Measurements from ENCODE around the gene DIP2C.
"Not testable (repeated sequence)": the region's sequence is repeated elsewhere in the genome, so short reads cannot be mapped to it uniquely, and the experiment has no call there.

The DIP2C gene

GRCh38 chr10:689452-690371 is at the start of gene DIP2C:
Gene DIP2C (minus strand): TSS chr10:689668. CDS start chr10:689578, 90 bp downstream.
- DNase-seq: peak in 10 of 14 donors; percentile 34 to 79 (median 56)

GRCh38 chr10:734481-734880 is 45.0 kb upstream of the DIP2C start:
- DNase-seq: no peak

GRCh38 chr10:733086-733485 is 43.6 kb upstream of the DIP2C start:
- no peak for DNase-seq

GRCh38 chr10:729213-729612 is 39.7 kb upstream of the DIP2C start:
- DNase-seq: no peak

- DNase-seq: no peak
Measured at GRCh38 chr10:728603-729002, 39.1 kb upstream of the DIP2C start.

- no peak for DNase-seq
Measured at GRCh38 chr10:727162-727790, 37.8 kb upstream of the DIP2C start.

GRCh38 chr10:725786-726185 is 36.3 kb upstream of the DIP2C start:
- no peak for DNase-seq

- no peak for DNase-seq
Measured at GRCh38 chr10:725302-725701, 35.8 kb upstream of the DIP2C start.

GRCh38 chr10:723973-724372 is 34.5 kb upstream of the DIP2C start:
- no peak for DNase-seq

- no peak for DNase-seq
Measured at GRCh38 chr10:722281-723060, 33.0 kb upstream of the DIP2C start.

GRCh38 chr10:718143-718700 is 28.8 kb upstream of the DIP2C start:
- no peak for DNase-seq

- no peak for DNase-seq
Measured at GRCh38 chr10:717458-717857, 28.0 kb upstream of the DIP2C start.

GRCh38 chr10:716821-717220 is 27.4 kb upstream of the DIP2C start:
- no peak for DNase-seq

GRCh38 chr10:714214-714613 is 24.7 kb upstream of the DIP2C start:
- DNase-seq: no peak

- no peak for DNase-seq
Measured at GRCh38 chr10:712575-712974, 23.1 kb upstream of the DIP2C start.

- no peak for DNase-seq
Measured at GRCh38 chr10:712089-712488, 22.6 kb upstream of the DIP2C start.

GRCh38 chr10:707861-708260 is 18.4 kb upstream of the DIP2C start:
- DNase-seq: no peak

GRCh38 chr10:707456-707855 is 18.0 kb upstream of the DIP2C start:
- DNase-seq: no peak

- no peak for DNase-seq
Measured at GRCh38 chr10:703118-703517, 13.7 kb upstream of the DIP2C start.

- not testable (repeated sequence) for DNase-seq
Measured at GRCh38 chr10:700183-700582, 10.7 kb upstream of the DIP2C start.

GRCh38 chr10:697097-697875 is 7.8 kb upstream of the DIP2C start:
- DNase-seq: no peak

- no peak for DNase-seq
Measured at GRCh38 chr10:695396-695795, 5.9 kb upstream of the DIP2C start.

Data from C1 segment of cervical spinal cord (tissue), 14 donors.